Measurements from ENCODE around the gene AGO3.

The AGO3 gene

DNA sequence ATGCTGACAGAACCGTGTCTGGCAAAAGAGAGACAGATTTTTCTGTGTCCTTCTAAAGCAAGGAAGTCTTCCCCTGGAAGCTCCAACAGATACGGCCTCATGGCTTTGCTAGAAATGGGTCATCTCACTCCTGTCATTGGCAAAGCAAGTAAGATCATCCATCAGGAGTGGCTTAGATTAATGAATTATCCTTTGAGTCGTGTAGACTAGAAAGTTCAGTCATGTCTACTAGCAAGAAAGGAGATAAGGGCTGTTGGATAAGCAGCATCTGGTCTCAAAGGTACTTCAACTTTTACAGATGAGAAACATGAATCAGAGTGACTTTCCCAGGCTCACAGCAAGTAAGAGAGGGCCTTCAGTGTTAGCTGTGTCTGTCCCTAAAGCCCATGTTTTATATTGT, 3.4 kb upstream of the AGO3 start:
- Histone ChIP-seq H2BK15ac (replicated peaks; ENCODE audit: low read depth) (no peak overlapping the region), H2AK5ac (ENCODE audit: low read length) (no peak overlapping the region)
- no peak for DNase-seq

DNA sequence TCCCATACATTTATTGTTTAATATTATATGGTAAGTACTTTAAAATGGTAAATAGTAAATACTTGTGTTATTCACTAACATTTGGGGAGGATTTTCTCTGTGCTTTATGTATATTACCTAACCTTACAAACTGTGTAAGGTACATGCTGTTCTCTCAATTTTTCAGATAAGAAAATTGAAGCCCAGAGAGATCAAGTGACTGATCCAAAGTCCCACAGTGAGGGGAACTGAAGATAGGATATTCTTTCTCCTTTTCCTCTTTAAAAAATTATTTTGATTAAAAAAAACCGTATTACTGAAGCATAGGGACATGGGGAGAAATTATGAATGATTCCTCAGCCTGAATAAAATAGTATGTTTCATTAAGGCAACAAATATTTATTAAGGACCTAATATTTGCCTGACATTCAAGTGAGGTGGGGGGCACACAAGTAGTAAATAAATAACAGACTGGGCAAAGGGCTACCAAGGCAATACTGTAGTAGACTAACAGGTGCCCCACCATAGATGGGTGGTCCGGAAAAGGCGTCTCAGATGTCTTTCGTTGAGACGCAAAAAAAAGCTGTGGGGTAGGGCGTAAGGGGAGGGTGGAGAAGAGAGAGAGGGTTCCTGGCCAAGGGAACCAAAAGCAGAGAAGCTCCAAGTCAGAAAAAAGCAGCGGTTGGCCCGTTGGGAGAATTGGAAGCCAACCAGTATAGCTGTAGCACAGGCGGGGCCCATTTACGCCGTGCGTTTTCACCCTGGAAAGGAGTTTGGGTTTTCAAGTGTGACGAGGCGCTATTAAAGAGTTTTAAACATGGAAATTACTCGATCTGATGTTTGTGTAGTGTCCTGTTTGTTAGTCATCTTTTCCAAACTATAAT, 944 bp upstream of the AGO3 start:
- no peak overlapping the region for H4K5ac ChIP-seq (ENCODE audit: low read length)
- no peak overlapping the region for H2BK15ac ChIP-seq (replicated peaks; ENCODE audit: low read depth)
- H2BK120ac ChIP-seq (ENCODE audit: low read depth, low read length): no peak overlapping the region
- no peaks in the 10 kb centered on the region for H3K27me3 ChIP-seq (ENCODE audit: insufficient read depth, low read length, poor library complexity)
- H3K56ac ChIP-seq (ENCODE audit: low read length): peak overlapping the region; percentile 98
- no peaks in the 10 kb centered on the region for H3K79me1 ChIP-seq (ENCODE audit: low read length)
- no peaks in the 10 kb centered on the region for H3K36me3 ChIP-seq (ENCODE audit: control insufficient read depth, insufficient read depth, low read length)
- peak overlapping the region; percentile 2 for H3K4me2 ChIP-seq (ENCODE audit: low read length)
- no peak overlapping the region for H3K4ac ChIP-seq (ENCODE audit: low read depth, low read length)
- no peak overlapping the region for H2BK5ac ChIP-seq (ENCODE audit: low read length)
- no CpG with 5 or more reads among the region's 15 CpGs for WGBS (ENCODE audit: extremely low coverage, insufficient coverage, low lambda C conversion rate)
- no peak overlapping the region for H4K8ac ChIP-seq (ENCODE audit: low read depth, low read length)
- peak overlapping the region; percentile 86 for H3K18ac ChIP-seq (ENCODE audit: low read length)
- no peak overlapping the region for H2AK5ac ChIP-seq (ENCODE audit: low read length)
- H3K79me2 ChIP-seq (ENCODE audit: control insufficient read depth, insufficient read depth, low read length): peaks cover 24% of the 10 kb centered on the region
- no peak overlapping the region for H3K23ac ChIP-seq (ENCODE audit: low read length)
- peak; percentile 84 for DNase-seq
- H3K9ac ChIP-seq (ENCODE audit: low read length): peak overlapping the region; percentile 81
- peak overlapping the region; percentile 94 for H3K4me3 ChIP-seq (ENCODE audit: low read length)
- peak overlapping the region; percentile 99 for H3K27ac ChIP-seq (ENCODE audit: low read depth, low read length)
- H3K4me1 ChIP-seq (ENCODE audit: control insufficient read depth, low read depth, low read length): no peaks in the 10 kb centered on the region

More for the DNA sequence above, 3.4 kb upstream of the AGO3 start:
- no CpG with 5 or more reads among the region's 3 CpGs for WGBS (ENCODE audit: extremely low coverage, insufficient coverage, low lambda C conversion rate)
- Histone ChIP-seq H4K8ac (ENCODE audit: low read depth, low read length) (no peak overlapping the region), H3K4ac (ENCODE audit: low read depth, low read length) (no peak overlapping the region), H3K23ac (ENCODE audit: low read length) (no peak overlapping the region), H3K27me3 (ENCODE audit: insufficient read depth, low read length, poor library complexity) (no peaks in the 10 kb centered on the region), H3K36me3 (ENCODE audit: control insufficient read depth, insufficient read depth, low read length) (no peaks in the 10 kb centered on the region), H3K27ac (ENCODE audit: low read depth, low read length) (no peak overlapping the region), H2BK120ac (ENCODE audit: low read depth, low read length) (no peak overlapping the region), H4K5ac (ENCODE audit: low read length) (no peak overlapping the region), H3K4me2 (ENCODE audit: low read length) (no peak overlapping the region), H2BK5ac (ENCODE audit: low read length) (no peak overlapping the region), H3K9ac (ENCODE audit: low read length) (no peak overlapping the region), H3K4me1 (ENCODE audit: control insufficient read depth, low read depth, low read length) (no peaks in the 10 kb centered on the region), H3K79me1 (ENCODE audit: low read length) (no peaks in the 10 kb centered on the region), H3K79me2 (ENCODE audit: control insufficient read depth, insufficient read depth, low read length) (peaks cover 10% of the 10 kb centered on the region), H3K4me3 (ENCODE audit: low read length) (no peak overlapping the region), H3K18ac (ENCODE audit: low read length) (no peak overlapping the region), H3K56ac (ENCODE audit: low read length) (no peak overlapping the region)

DNA sequence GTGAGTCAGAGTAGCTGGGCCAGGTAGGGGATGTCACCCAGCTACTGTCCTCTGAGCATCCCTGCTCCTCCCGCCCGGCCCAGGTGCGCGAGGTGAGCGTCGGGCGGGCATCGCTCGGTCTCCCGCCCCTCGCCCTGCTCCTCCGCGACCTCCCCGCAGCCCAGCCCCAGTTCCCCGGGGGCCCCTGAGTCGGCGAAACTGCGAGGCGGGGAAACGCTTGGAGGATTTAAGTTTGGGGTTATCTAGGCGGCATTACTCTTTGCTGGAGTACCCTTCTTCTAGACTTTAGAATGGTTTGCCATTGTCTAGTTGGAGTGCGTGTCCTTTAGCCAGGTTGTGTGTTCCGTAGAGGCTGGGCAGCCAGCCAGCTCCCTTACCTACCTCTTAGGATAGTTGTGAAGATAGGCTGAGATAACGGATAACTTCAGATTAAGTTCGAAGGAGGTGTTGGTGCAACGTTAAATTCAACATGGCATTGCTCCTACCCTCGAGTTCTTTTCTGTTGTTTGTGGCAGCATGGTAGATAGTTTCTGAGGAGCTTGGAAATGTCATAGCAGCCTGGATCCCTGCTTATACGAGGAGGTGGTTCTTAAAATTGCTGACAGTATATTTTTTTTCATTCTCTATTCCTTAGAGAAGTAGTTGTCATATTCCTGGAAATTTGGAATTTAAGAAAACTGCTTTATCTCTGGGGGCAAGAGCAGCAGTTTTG, 697 bp downstream of the AGO3 start:
- peak overlapping the region; percentile 86 for H3K4ac ChIP-seq (ENCODE audit: low read depth, low read length)
- H3K4me1 ChIP-seq (ENCODE audit: control insufficient read depth, low read depth, low read length): no peaks in the 10 kb centered on the region
- no peak overlapping the region for H4K5ac ChIP-seq (ENCODE audit: low read length)
- H3K18ac ChIP-seq (ENCODE audit: low read length): peak overlapping the region; percentile 22
- H2BK5ac ChIP-seq (ENCODE audit: low read length): peak overlapping the region; percentile 29
- H3K27ac ChIP-seq (ENCODE audit: low read depth, low read length): peak overlapping the region; percentile 99
- H3K79me2 ChIP-seq (ENCODE audit: control insufficient read depth, insufficient read depth, low read length): peaks cover 32% of the 10 kb centered on the region
- no peak overlapping the region for H2AK5ac ChIP-seq (ENCODE audit: low read length)
- peak overlapping the region; percentile 81 for H3K9ac ChIP-seq (ENCODE audit: low read length)
- no peaks in the 10 kb centered on the region for H3K27me3 ChIP-seq (ENCODE audit: insufficient read depth, low read length, poor library complexity)
- H4K8ac ChIP-seq (ENCODE audit: low read depth, low read length): no peak overlapping the region
- WGBS (ENCODE audit: extremely low coverage, insufficient coverage, low lambda C conversion rate): no CpG with 5 or more reads among the region's 28 CpGs
- no peaks in the 10 kb centered on the region for H3K36me3 ChIP-seq (ENCODE audit: control insufficient read depth, insufficient read depth, low read length)
- peak overlapping the region; percentile 39 for H3K23ac ChIP-seq (ENCODE audit: low read length)
- no peak overlapping the region for H2BK15ac ChIP-seq (replicated peaks; ENCODE audit: low read depth)
- peak overlapping the region; percentile 51 for H3K4me2 ChIP-seq (ENCODE audit: low read length)
- H2BK120ac ChIP-seq (ENCODE audit: low read depth, low read length): peak overlapping the region; percentile 29
- peak; percentile 66 for DNase-seq
- no peaks in the 10 kb centered on the region for H3K79me1 ChIP-seq (ENCODE audit: low read length)
- H3K56ac ChIP-seq (ENCODE audit: low read length): peak overlapping the region; percentile 98
- H3K4me3 ChIP-seq (ENCODE audit: low read length): peak overlapping the region; percentile 94

DNA sequence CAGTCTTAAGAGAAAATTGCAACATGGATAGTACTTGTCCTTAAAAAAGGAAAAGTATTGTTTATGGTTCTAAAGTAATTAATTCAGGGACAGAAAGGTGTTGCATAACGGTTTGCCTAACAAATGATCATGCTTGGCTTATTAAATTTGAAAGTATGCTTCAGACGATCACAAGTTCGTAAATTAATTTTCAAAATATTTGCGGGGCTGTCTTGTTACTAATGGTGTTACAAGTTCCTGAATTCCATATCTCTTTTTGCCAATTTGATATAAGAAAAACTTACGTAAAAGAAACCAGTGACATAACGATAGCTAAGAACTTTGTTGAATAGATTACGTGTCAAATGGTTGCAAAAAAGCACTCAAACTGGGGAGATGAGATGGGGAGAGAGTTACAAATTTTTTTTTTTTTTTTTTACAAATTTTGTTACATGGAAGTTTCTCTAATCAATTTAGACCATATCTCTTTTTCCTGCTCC, 1.3 kb downstream of the AGO3 start:
- no CpG with 5 or more reads among the region's 7 CpGs for WGBS (ENCODE audit: extremely low coverage, insufficient coverage, low lambda C conversion rate)

DNA sequence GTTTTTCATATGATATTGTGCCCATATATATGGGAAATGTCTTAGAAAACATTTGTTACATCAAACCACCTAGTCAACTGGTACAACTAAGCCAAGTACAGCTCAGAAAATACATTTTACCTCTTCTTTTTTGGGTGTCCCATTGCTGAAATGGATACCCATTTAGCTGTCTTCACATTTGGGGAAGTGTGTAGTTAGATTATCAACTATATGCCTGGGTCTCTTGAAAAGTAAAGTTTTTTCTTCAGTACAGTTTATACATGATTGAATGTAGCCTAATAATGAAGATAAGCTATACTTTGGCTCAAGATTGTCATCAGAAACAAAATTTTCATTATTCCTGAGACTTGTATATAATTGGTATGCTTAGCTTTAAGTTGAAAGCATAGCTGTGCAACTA, 2.0 kb downstream of the AGO3 start:
- H3K4me2 ChIP-seq (ENCODE audit: low read length): no peak overlapping the region
- H2BK15ac ChIP-seq (replicated peaks; ENCODE audit: low read depth): no peak overlapping the region
- no peak overlapping the region for H4K5ac ChIP-seq (ENCODE audit: low read length)
- no peak for DNase-seq
- H3K4me1 ChIP-seq (ENCODE audit: control insufficient read depth, low read depth, low read length): no peaks in the 10 kb centered on the region
- no peaks in the 10 kb centered on the region for H3K27me3 ChIP-seq (ENCODE audit: insufficient read depth, low read length, poor library complexity)
- no peak overlapping the region for H4K8ac ChIP-seq (ENCODE audit: low read depth, low read length)
- H2BK5ac ChIP-seq (ENCODE audit: low read length): no peak overlapping the region
- H3K27ac ChIP-seq (ENCODE audit: low read depth, low read length): no peak overlapping the region
- no peak overlapping the region for H3K56ac ChIP-seq (ENCODE audit: low read length)
- H3K36me3 ChIP-seq (ENCODE audit: control insufficient read depth, insufficient read depth, low read length): no peaks in the 10 kb centered on the region
- no peak overlapping the region for H2BK120ac ChIP-seq (ENCODE audit: low read depth, low read length)
- H3K18ac ChIP-seq (ENCODE audit: low read length): no peak overlapping the region
- H3K4ac ChIP-seq (ENCODE audit: low read depth, low read length): peak overlapping the region; percentile 70
- no peak overlapping the region for H3K4me3 ChIP-seq (ENCODE audit: low read length)
- no peak overlapping the region for H3K9ac ChIP-seq (ENCODE audit: low read length)
- H3K23ac ChIP-seq (ENCODE audit: low read length): no peak overlapping the region
- H2AK5ac ChIP-seq (ENCODE audit: low read length): no peak overlapping the region
- H3K79me1 ChIP-seq (ENCODE audit: low read length): no peaks in the 10 kb centered on the region
- H3K79me2 ChIP-seq (ENCODE audit: control insufficient read depth, insufficient read depth, low read length): peaks cover 41% of the 10 kb centered on the region

More for the DNA sequence above, 1.3 kb downstream of the AGO3 start:
- H2BK120ac ChIP-seq (ENCODE audit: low read depth, low read length): no peak overlapping the region
- H4K5ac ChIP-seq (ENCODE audit: low read length): no peak overlapping the region
- no peak overlapping the region for H3K18ac ChIP-seq (ENCODE audit: low read length)
- H3K27ac ChIP-seq (ENCODE audit: low read depth, low read length): no peak overlapping the region
- H4K8ac ChIP-seq (ENCODE audit: low read depth, low read length): no peak overlapping the region
- H3K79me1 ChIP-seq (ENCODE audit: low read length): no peaks in the 10 kb centered on the region
- H2AK5ac ChIP-seq (ENCODE audit: low read length): no peak overlapping the region
- no peak for DNase-seq
- H2BK15ac ChIP-seq (replicated peaks; ENCODE audit: low read depth): no peak overlapping the region
- H3K4ac ChIP-seq (ENCODE audit: low read depth, low read length): no peak overlapping the region
- H3K27me3 ChIP-seq (ENCODE audit: insufficient read depth, low read length, poor library complexity): no peaks in the 10 kb centered on the region
- peaks cover 36% of the 10 kb centered on the region for H3K79me2 ChIP-seq (ENCODE audit: control insufficient read depth, insufficient read depth, low read length)
- H3K56ac ChIP-seq (ENCODE audit: low read length): peak overlapping the region; percentile 98
- H3K4me2 ChIP-seq (ENCODE audit: low read length): peak overlapping the region; percentile 51
- H3K36me3 ChIP-seq (ENCODE audit: control insufficient read depth, insufficient read depth, low read length): no peaks in the 10 kb centered on the region
- H3K4me3 ChIP-seq (ENCODE audit: low read length): peak overlapping the region; percentile 94
- H3K23ac ChIP-seq (ENCODE audit: low read length): no peak overlapping the region
- no peaks in the 10 kb centered on the region for H3K4me1 ChIP-seq (ENCODE audit: control insufficient read depth, low read depth, low read length)
- H3K9ac ChIP-seq (ENCODE audit: low read length): peak overlapping the region; percentile 81
- no peak overlapping the region for H2BK5ac ChIP-seq (ENCODE audit: low read length)

Measured in mesendoderm (in vitro differentiated cells).